Globus pallidus (tissue), 1 donor: ENCODE measurements around the gene UNC93A.
"Not testable (repeated sequence)": the region's sequence is repeated elsewhere in the genome, so short reads cannot be mapped to it uniquely, and the experiment has no call there.

Experiments used
- DNase-seq: peaks from one replicate; pipeline ENCODE4 v3.0.0-alpha.2; 2015; ENCODE audit warnings: low spot score

The UNC93A gene

GRCh38 chr6:167290786-167291622 is at the start of gene UNC93A:
Gene UNC93A, plus strand, starts transcription at chr6:167291315. Its CDS starts 175 bp downstream, at chr6:167291490.
- DNase-seq = no peak

- DNase-seq = not testable (repeated sequence)
Observed at GRCh38 chr6:167241321-167242134, 49.6 kb upstream of the UNC93A start.

GRCh38 chr6:167242135-167242506 is 49.0 kb upstream of the UNC93A start:
- DNase-seq = not testable (repeated sequence)

GRCh38 chr6:167242511-167243051 is 48.5 kb upstream of the UNC93A start:
- DNase-seq = not testable (repeated sequence)

- no peak for DNase-seq
Observed at GRCh38 chr6:167244064-167244960, 46.8 kb upstream of the UNC93A start.

GRCh38 chr6:167244991-167245390 is 46.1 kb upstream of the UNC93A start:
- DNase-seq = no peak

GRCh38 chr6:167245591-167245990 is 45.5 kb upstream of the UNC93A start:
- no peak for DNase-seq

- no peak for DNase-seq
Observed at GRCh38 chr6:167247814-167248595, 43.1 kb upstream of the UNC93A start.

GRCh38 chr6:167248878-167249455 is 42.1 kb upstream of the UNC93A start:
- DNase-seq = not testable (repeated sequence)

- DNase-seq = no peak
Observed at GRCh38 chr6:167252271-167252670, 38.8 kb upstream of the UNC93A start.

- DNase-seq = no peak
Observed at GRCh38 chr6:167255918-167256553, 35.1 kb upstream of the UNC93A start.

- DNase-seq = no peak
Observed at GRCh38 chr6:167258646-167259045, 32.5 kb upstream of the UNC93A start.

GRCh38 chr6:167266057-167266829 is 24.9 kb upstream of the UNC93A start:
- not testable (repeated sequence) for DNase-seq

- DNase-seq = no peak
Observed at GRCh38 chr6:167266830-167267555, 24.1 kb upstream of the UNC93A start.

- DNase-seq = not testable (repeated sequence)
Observed at GRCh38 chr6:167267556-167267898, 23.6 kb upstream of the UNC93A start.

- DNase-seq = no peak
Observed at GRCh38 chr6:167267921-167268401, 23.2 kb upstream of the UNC93A start.

- no peak for DNase-seq
Observed at GRCh38 chr6:167268683-167269280, 22.3 kb upstream of the UNC93A start.
